GM12878 (cell line): ENCODE data around the gene RPLP1. TPM values are rescaled to one million over a fixed set of nuclear protein-coding genes. Genes with fewer than 3 reads are reported as not detected.
A peak's percentile ranks its signal among the peaks of the same experiment; 100 is the strongest.

ENCODE experiments used
- ATAC-seq: fragments of 200-7000 bp; cut with Tn5 transposase; 3 replicates; pipeline ENCODE4 v1.9.1; 2020; ENCODE audit warnings: mild to moderate bottlenecking, moderate library complexity
- BruUV-seq: library from RNA; stranded (reverse); fragments of 400-500 nt; replicated peaks from 2 replicates; lab custom pipeline; 2021; lab: Mats Ljungman, UMichigan
- CTCF ChIA-PET: fragments of 300-600 bp; sonication (Branson Sonifier 250); formaldehyde crosslinking; extraction: SDS; loops from one replicate; lab custom pipeline; 2021; ENCODE audit warnings: inconsistent platforms; lab: Yijun Ruan, JAX
- POLR2A ChIA-PET: fragments of 350-600 bp; formaldehyde crosslinking; extraction: SDS; loops from one replicate; lab custom pipeline; 2021; ENCODE audit warnings: inconsistent platforms; lab: Charles Lee
- RAD21 ChIA-PET: fragments of 300-600 bp; sonication (Branson Sonifier 250); formaldehyde crosslinking; loops from one replicate; lab custom pipeline; 2023; ENCODE audit warnings: antibody characterized with exemption; ENCODE audit not compliant: unreplicated experiment; lab: Charles Lee
- SMC1A ChIA-PET: fragments of 300-600 bp; sonication (Branson Sonifier 250); formaldehyde crosslinking; loops from one replicate; lab custom pipeline; 2023; ENCODE audit not compliant: unreplicated experiment, uncharacterized antibody; lab: Charles Lee
- DNase-seq: peaks from one replicate; pipeline ENCODE4 v3.0.0-alpha.2; 2011; ENCODE audit warnings: low read depth, low spot score
- FAIRE-seq: peaks from 3 replicates; lab custom pipeline; 2011; peaks lifted over from hg19 to GRCh38; lab: Jason Lieb, UNC
- H2AFZ ChIP-seq: 2 replicates; pipeline ENCODE4 v1.6.0; 2011; ENCODE audit warnings: low read depth, low read length, control low read depth; ENCODE audit not compliant: control insufficient read depth
- H3K27ac ChIP-seq: 2 replicates; pipeline ENCODE4 v1.5.1; 2011; ENCODE audit warnings: control low read depth; ENCODE audit not compliant: control insufficient read depth, insufficient read depth
- H3K27me3 ChIP-seq, 2 experiments: replicated peaks in 1 of 2; 2 replicates each; pipeline versions ENCODE4 v1.6.0 to v1.6.1; 2011; ENCODE audit warnings: low read length in 1 of 2; ENCODE audit not compliant: control insufficient read depth in 2 of 2, insufficient read depth in 2 of 2
- H3K36me3 ChIP-seq, 2 experiments: 2 replicates each; pipeline ENCODE4 v1.5.1; 2011; ENCODE audit warnings: low read length in 1 of 2; ENCODE audit not compliant: control insufficient read depth in 2 of 2, insufficient read depth in 2 of 2
- H3K4me1 ChIP-seq: 2 replicates; pipeline ENCODE4 v1.6.1; 2011; ENCODE audit warnings: mild to moderate bottlenecking, low read length, moderate library complexity, mixed read lengths; ENCODE audit not compliant: control insufficient read depth, insufficient read depth
- H3K4me2 ChIP-seq: 2 replicates; pipeline ENCODE4 v1.6.0; 2011; ENCODE audit warnings: control low read depth; ENCODE audit not compliant: control insufficient read depth, insufficient read depth
- H3K4me3 ChIP-seq: fragments of 200-600 bp; sonication (generic); 2 replicates; pipeline ENCODE4 v1.5.1; 2016
- H3K79me2 ChIP-seq: 2 replicates; pipeline ENCODE4 v1.6.0; 2011; ENCODE audit warnings: low read length; ENCODE audit not compliant: control insufficient read depth, insufficient read depth
- H3K9ac ChIP-seq: 2 replicates; pipeline ENCODE4 v1.8.0; 2011; ENCODE audit warnings: low read length, control low read depth, mixed read lengths; ENCODE audit not compliant: control insufficient read depth, insufficient read depth
- H3K9me3 ChIP-seq: replicated peaks from 3 replicates; pipeline ENCODE4 v1.5.1; 2011; ENCODE audit warnings: mild to moderate bottlenecking, low read length; ENCODE audit not compliant: control insufficient read depth, insufficient read depth
- H4K20me1 ChIP-seq: 2 replicates; pipeline ENCODE4 v1.6.0; 2011; ENCODE audit not compliant: control insufficient read depth, insufficient read depth
- BCL3 ChIP-seq: IDR thresholded peaks from 2 replicates; pipeline ENCODE4 v1.6.1; 2011; ENCODE audit warnings: borderline replicate concordance, low read depth, mild to moderate bottlenecking, moderate library complexity, low read length; ENCODE audit not compliant: insufficient read depth, poor library complexity, severe bottlenecking
- CHD4 ChIP-seq: fragments of 200-600 bp; sonication (generic); IDR thresholded peaks from 2 replicates; pipeline ENCODE4 v1.6.1; 2016; ENCODE audit warnings: mild to moderate bottlenecking
- EZH2 ChIP-seq: IDR thresholded peaks from 2 replicates; pipeline ENCODE4 v1.6.1; 2012; ENCODE audit warnings: low read depth, mild to moderate bottlenecking, control low read depth, inconsistent platforms, low read length, borderline replicate concordance; ENCODE audit not compliant: control insufficient read depth
- HDGF ChIP-seq: fragments of 450-650 bp; IDR thresholded peaks from 2 replicates; pipeline ENCODE4 v1.6.1; 2016; ENCODE audit warnings: antibody characterized with exemption
- MLLT1 ChIP-seq: fragments of 450-650 bp; IDR thresholded peaks from 2 replicates; pipeline ENCODE4 v1.6.1; 2016; ENCODE audit warnings: mild to moderate bottlenecking
- PKNOX1 ChIP-seq: fragments of 450-650 bp; IDR thresholded peaks from 2 replicates; pipeline ENCODE4 v1.6.1; 2016; ENCODE audit warnings: mild to moderate bottlenecking
- WGBS: methylation state at CpG from one replicate; pipeline ENCODE4 v1.1.6; 2016; ENCODE audit warnings: low lambda C conversion rate; ENCODE audit not compliant: insufficient replicate concordance, insufficient coverage; ENCODE audit errors: missing lambda C conversion rate; 5-methylcytosine and 5-hydroxymethylcytosine counted together
- in situ Hi-C: fragments of 300-500 bp; cut with MboI; formaldehyde crosslinking; loops from 9 replicates; pipeline ENCODE4 v1.14.3; 2018; ENCODE audit warnings: mixed read lengths
- intact Hi-C: fragments of 100-400 bp; cut with micrococcal nuclease; formaldehyde crosslinking; loops from one replicate; pipeline ENCODE4 v1.14.2; 2022; ENCODE audit not compliant: unreplicated experiment
- polyA plus RNA-seq, 11 experiments: library from polyadenylated mRNA; depleted of rRNA in 4 of 11; unstranded in 6 of 11; stranded (reverse) in 5 of 11; fragments of >200 nt; fragmentation: Nextera tagmentation in 4 of 11; fragmentation: Illumina TruSeq in 1 of 11; extraction: Ambion mirVana in 4 of 11; extraction: Trizol in 1 of 11; gene quantifications; 1 replicate in 1 of 11; 2 replicates in 10 of 11; pipeline versions ENCODE4 v1.2.1 to v1.2.3, GENCODE V29; 2011 to 2016; ENCODE audit warnings: inconsistent platforms in 2 of 11, missing spikeins in 2 of 11, low read depth in 1 of 11
- total RNA-seq, 4 experiments: library from RNA; depleted of rRNA in 3 of 4; stranded (reverse); fragments of >200 nt in 3 of 4; fragmentation: Illumina TruSeq in 1 of 4; extraction: Trizol in 1 of 4; gene quantifications; 2 replicates each; pipeline versions ENCODE4 v1.2.1 to v1.2.3, GENCODE V29; 2013 to 2021

Gene RPLP1
- total and polyA plus RNA-seq, 10 of the 15 experiments (the other 5 are each of a cell fraction or from before 2014, with no cell fraction given): 217 to 3,098 (median 1,664) TPM

- TF ChIP-seq PKNOX1: no peak
Observed at GRCh38 chr15:69474291-69474690, 21.7 kb downstream of the RPLP1 start (continued).

- in situ Hi-C loops: loop anchor here (10.0 kb wide), 1 partner anchor 1250 kb away; no protein-coding TSS in a partner anchor
- Histone ChIP-seq H3K36me3 (no peaks in the 10 kb centered on the region), H3K9me3 (peaks cover 1% of the 10 kb centered on the region; the same call in 2 of the 3 replicates), H3K4me1 (no peaks in the 10 kb centered on the region), H3K4me3 (no peak overlapping the region), H2AFZ (no peak overlapping the region), H3K79me2 (no peaks in the 10 kb centered on the region), H4K20me1 (no peaks in the 10 kb centered on the region), H3K27me3 (no peaks in the 10 kb centered on the region), H3K4me2 (no peak overlapping the region), H3K27ac (no peak overlapping the region), H3K9ac (no peak overlapping the region)
- TF ChIP-seq HDGF: no peak
- no peak for TF ChIP-seq EZH2
- TF ChIP-seq MLLT1: no peak
- TF ChIP-seq BCL3: no peak
- no peak for TF ChIP-seq CHD4
- FAIRE-seq: no peak
- intact Hi-C loops: loop anchor here (5.0 to 10.0 kb wide), 6 partner anchors 247 to 1337 kb away; partner anchors contain the start of gene TLE3
- ChIA-PET SMC1A (interaction anchor here (1.3 to 1.5 kb wide), 2 partner anchors 12 to 992 kb away, joined by 3 to 5 read pairs; no protein-coding TSS in a partner anchor), RAD21 (interaction anchor here (0.5 to 2.2 kb wide), 3 partner anchors 12 to 1248 kb away, joined by 3 to 11 read pairs (median 3); no protein-coding TSS in a partner anchor), POLR2A (no interaction called here), CTCF (interaction anchor here (0.6 to 3.0 kb wide), 8 partner anchors 12 to 1059 kb away, joined by 3 to 17 read pairs (median 4); no protein-coding TSS in a partner anchor)
- BruUV-seq: no TSS peak
- peak; percentile 72 for ATAC-seq
- DNase-seq: no peak
- 28% methylated on average over 7 of the region's 7 CpGs for WGBS
Observed at GRCh38 chr15:69474846-69475455, 22.3 kb downstream of the RPLP1 start.
